Large intestine (tissue), 3 donors: ENCODE measurements around the gene SP140L. TPM values are rescaled to one million over a fixed set of nuclear protein-coding genes. Genes with fewer than 3 reads are reported as not detected.
"Not testable (repeated sequence)": the region's sequence is repeated elsewhere in the genome, so short reads cannot be mapped to it uniquely, and the experiment has no call there.

Experiments used
- DNase-seq, 2 donors: peaks; one replicate each; pipeline versions ENCODE4 v3.0.0 to v3.0.0-alpha.2; 2013
- H3K27ac ChIP-seq: one replicate; pipeline ENCODE4 v1.5.1; 2013; ENCODE audit warnings: low read length
- H3K27me3 ChIP-seq: 2 replicates; pipeline ENCODE4 v1.6.1; 2013; ENCODE audit warnings: low read length; ENCODE audit not compliant: control insufficient read depth, insufficient read depth
- H3K36me3 ChIP-seq: 2 replicates; pipeline ENCODE4 v1.6.1; 2013; ENCODE audit warnings: low read length; ENCODE audit not compliant: control insufficient read depth, insufficient read depth
- H3K4me1 ChIP-seq: one replicate; pipeline ENCODE4 v1.6.1; 2013; ENCODE audit warnings: low read length; ENCODE audit not compliant: control insufficient read depth, insufficient read depth
- H3K4me3 ChIP-seq: one replicate; pipeline ENCODE4 v1.5.1; 2013; ENCODE audit warnings: low read length
- H3K9me3 ChIP-seq: one replicate; pipeline ENCODE4 v1.6.1; 2013; ENCODE audit warnings: mild to moderate bottlenecking, low read depth, low read length, moderate library complexity; ENCODE audit not compliant: control insufficient read depth
- WGBS: methylation state at CpG from one replicate; pipeline ENCODE4 v1.1.5; 2013; ENCODE audit warnings: low lambda C conversion rate; ENCODE audit not compliant: insufficient coverage; 5-methylcytosine and 5-hydroxymethylcytosine counted together
- polyA plus RNA-seq: library from polyadenylated mRNA; unstranded; fragments of 120-200 nt; gene quantifications from one replicate; pipeline ENCODE4 v1.2.1, GENCODE V29; 2013

Gene SP140L
- polyA plus RNA-seq, 1 donor, result 20.4 TPM

DNA sequence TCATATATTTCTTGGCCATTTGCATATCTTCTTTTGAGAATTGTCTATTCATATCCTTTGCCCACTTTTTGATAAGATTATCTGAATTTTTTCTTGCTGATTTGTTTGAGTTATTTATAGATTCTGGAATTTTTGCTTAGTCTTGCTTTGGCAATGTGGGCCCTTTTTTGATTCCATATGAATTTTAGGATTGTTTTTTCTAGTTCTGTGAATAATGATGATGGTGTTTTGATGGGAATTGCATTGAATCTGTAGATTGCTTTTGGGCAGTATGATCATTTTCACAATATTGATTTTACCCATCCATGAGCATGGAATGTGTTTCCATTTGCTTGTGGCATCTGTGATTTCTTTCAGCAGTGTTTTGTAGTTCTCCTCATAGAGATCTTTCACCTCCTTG, 112.1 kb downstream of the SP140L start:
- DNase-seq, H3K27me3 ChIP-seq, H3K9me3 ChIP-seq, H3K4me3 ChIP-seq, H3K36me3 ChIP-seq, H3K4me1 ChIP-seq, H3K27ac ChIP-seq: not testable (repeated sequence)

DNA sequence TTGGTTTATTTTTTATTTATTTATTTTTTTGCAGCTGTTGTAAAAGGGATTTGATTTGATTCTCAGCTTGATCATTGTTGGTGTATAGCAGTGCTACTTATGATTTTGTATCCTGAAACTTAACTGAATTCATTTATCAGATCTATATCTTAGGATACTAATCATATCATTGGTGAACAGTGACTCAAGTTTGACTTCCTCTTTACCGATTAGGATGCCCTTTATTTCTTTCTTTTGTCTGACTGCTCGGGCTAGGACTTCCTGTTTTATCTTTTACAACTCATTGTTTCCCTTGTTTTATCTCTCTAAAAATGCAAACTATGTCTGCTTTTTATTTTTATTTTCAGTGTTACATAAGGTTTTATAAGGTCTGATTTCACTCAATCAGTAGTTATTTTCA, 112.6 kb downstream of the SP140L start:
- 100% methylated on average over 1 of the region's 2 CpGs for WGBS
- Histone ChIP-seq H3K9me3 (no peaks in the 10 kb centered on the region), H3K27me3 (no peaks in the 10 kb centered on the region), H3K4me3 (no peak overlapping the region), H3K4me1 (no peaks in the 10 kb centered on the region), H3K27ac (no peak overlapping the region), H3K36me3 (peaks cover 13% of the 10 kb centered on the region)
- no peak for DNase-seq

DNA sequence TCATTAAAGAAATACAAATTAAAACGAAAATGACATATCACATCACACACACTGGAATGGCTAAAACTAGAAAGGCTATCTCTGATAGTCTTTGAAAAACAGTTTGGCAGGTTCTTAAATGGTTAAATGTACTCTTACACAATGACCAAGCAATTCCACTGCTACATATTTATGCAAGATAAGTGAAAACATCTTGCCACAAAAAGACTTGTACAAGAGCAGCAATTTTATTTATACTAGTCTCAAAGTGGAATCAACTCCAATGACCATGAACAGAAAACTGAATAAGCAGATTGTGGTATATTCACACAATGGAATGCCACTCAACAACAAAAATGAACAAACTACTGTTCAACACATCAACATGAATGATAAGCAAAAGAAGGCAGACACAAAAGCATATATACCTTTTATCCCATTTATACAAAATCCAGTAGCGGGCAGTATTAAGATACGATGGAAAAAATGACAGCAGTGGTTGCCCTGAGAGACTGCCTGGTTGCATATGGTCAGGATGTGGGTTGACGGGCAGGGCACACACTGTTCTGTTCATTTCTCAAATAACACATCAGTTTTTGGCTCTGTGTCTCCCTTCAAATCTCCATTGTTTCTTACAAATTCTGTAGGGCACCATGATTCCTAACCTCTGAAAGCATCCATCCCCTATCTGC, 114.4 kb downstream of the SP140L start:
- no peak for DNase-seq
- no peak overlapping the region for H3K4me3 ChIP-seq
- H3K27me3 ChIP-seq, result no peaks in the 10 kb centered on the region
- no peaks in the 10 kb centered on the region for H3K4me1 ChIP-seq
- H3K27ac ChIP-seq, result no peak overlapping the region
- WGBS, result 100% methylated on average over 3 of the region's 4 CpGs
- H3K36me3 ChIP-seq, result peaks cover 23% of the 10 kb centered on the region
- H3K9me3 ChIP-seq, result no peaks in the 10 kb centered on the region

DNA sequence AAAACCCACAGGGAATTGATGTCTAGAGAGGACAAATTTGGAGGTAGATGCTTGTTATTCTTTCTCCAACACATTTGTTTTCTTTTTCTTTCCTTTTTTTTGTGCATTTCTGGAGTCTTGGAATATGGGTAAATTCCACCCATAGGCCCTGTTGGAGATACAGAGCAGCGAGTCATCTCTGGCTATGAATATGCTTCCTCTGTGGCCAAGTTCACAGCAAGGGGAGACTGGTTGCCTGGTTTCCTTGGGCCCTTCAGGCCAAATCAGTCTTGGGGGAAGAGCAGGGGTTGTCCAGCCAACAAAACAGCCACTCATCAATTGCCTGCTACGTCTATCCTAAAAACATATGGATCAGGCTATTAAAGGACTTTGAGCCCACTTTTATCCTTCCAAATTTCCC, 116.5 kb downstream of the SP140L start:
- H3K27me3 ChIP-seq, result no peaks in the 10 kb centered on the region
- H3K9me3 ChIP-seq, result no peaks in the 10 kb centered on the region
- no peak overlapping the region for H3K4me3 ChIP-seq
- peaks cover 42% of the 10 kb centered on the region for H3K36me3 ChIP-seq
- no CpG with 5 or more reads among the region's 2 CpGs for WGBS
- no peak overlapping the region for H3K27ac ChIP-seq
- H3K4me1 ChIP-seq, result no peaks in the 10 kb centered on the region
- no peak for DNase-seq

DNA sequence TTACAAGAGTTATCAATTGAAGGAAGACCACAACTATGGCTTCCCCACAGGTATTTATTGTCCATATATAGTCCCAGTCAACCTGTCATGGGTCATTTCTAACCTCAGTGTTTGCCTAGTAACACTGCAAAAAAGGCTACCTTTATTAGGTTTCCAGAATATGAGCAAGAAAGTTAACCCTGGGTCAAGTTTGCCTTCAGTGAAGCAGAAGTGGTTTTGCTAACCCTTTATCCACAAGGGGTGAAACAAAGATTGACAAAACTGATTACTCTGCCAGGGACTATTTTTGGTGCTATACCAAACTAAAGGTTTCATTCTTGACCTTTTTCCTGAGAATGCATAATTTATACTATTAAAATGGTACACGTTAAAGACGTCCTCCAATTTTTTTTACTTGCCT, 117.8 kb downstream of the SP140L start:
- no peak for DNase-seq
- H3K27ac ChIP-seq, result no peak overlapping the region
- peaks cover 55% of the 10 kb centered on the region for H3K36me3 ChIP-seq
- H3K9me3 ChIP-seq, result no peaks in the 10 kb centered on the region
- no peaks in the 10 kb centered on the region for H3K27me3 ChIP-seq
- H3K4me3 ChIP-seq, result no peak overlapping the region
- 93% methylated on average over 2 of the region's 2 CpGs for WGBS
- no peaks in the 10 kb centered on the region for H3K4me1 ChIP-seq

DNA sequence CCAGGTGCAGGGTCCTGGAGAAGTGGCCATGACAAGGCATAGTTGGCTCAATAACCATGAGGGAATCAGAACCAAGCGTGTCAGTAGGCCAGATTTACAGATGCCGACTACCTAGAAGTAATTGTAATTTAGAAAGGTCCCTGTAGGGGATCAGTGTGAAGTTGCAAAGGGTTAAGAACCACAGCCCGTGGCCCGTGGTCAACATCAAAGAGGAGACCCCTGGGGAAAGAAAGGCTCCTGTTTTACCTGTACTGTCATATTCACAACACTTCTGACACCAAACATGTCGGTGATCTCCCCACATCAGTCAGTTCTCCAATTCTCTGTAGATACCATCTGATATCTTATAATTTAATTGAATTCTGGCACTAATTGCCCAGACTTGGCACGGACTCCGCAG, 120.0 kb downstream of the SP140L start:
- no peaks in the 10 kb centered on the region for H3K4me1 ChIP-seq
- H3K27me3 ChIP-seq, result no peaks in the 10 kb centered on the region
- no CpG with 5 or more reads among the region's 7 CpGs for WGBS
- no peak for DNase-seq
- no peak overlapping the region for H3K27ac ChIP-seq
- H3K4me3 ChIP-seq, result no peak overlapping the region
- no peaks in the 10 kb centered on the region for H3K9me3 ChIP-seq
- H3K36me3 ChIP-seq, result peaks cover 58% of the 10 kb centered on the region

DNA sequence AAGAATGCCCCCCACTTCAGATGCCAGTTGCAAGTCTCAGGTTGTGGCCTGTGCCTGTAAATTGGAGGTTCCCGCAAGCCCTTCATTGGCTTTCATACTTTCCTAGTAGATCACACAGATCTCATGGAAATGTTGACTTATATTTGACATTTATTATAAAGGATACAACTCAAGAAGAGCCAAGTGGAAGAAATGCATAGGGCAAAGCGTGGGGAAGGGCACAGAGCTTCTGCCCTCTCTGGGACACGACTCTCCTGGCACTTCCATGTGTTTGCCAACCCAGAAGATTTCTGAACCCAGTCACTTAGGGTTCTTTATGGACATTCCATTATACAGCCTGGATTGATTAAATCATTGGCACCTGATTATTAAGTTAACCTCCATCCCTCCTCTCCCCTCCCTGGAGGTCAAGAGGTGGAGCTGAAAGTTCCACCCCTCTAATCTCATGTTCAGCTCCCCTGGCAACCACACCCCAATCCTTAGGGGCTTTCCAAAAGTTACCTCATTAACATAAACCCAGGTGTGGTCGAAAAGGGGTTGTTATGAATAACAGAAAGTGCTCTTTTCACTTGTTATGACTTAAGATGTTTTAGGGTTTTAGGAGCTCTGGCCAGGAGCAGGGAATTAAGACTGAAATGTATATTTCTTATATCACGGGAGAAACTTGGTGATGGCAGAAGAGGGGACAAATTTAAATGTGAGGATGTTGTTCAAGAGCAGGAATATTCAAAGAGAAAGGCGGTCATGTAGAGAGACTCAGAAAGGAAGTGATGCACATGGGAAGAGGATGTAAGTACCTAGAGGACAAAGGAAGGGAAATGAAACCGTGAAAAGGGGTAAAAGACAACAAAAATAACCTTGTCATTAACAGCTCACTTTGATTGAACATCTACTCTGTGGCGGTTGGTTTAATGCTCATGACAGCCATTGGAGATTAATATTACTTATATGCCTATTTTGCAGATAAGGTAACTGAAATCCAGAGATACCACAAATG, 120.8 kb downstream of the SP140L start:
- Histone ChIP-seq H3K27me3 (no peaks in the 10 kb centered on the region), H3K4me1 (no peaks in the 10 kb centered on the region), H3K36me3 (peaks cover 58% of the 10 kb centered on the region), H3K27ac (no peak overlapping the region), H3K4me3 (no peak overlapping the region), H3K9me3 (no peaks in the 10 kb centered on the region)
- 100% methylated on average over 3 of the region's 8 CpGs for WGBS
- no peak for DNase-seq

DNA sequence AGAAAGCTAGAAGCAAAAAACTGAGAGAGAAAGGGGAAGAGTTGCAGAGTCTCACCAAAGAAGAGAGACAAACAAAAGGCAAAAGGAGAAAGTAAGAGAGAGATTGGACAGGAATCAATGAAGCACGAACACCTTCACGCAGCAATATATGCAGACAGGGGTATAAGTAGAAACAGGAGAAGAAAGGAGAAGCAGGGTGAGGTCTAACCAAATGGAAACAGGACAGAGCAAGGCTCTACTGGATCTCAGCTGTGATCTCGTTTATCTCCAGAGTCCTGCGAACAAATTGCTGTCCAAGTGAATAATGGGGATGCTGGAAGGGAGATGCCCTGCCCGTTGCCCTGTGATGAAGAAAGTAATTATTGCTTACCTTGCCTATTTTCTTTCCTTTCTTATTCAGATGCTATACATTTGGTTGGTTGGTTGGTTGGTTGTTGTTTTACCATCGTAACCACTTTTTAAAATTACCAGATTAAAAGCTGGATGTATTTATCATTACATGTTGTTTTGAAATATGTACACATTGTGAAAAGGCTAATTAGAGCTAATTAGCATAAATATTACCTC, 123.0 kb downstream of the SP140L start:
- Histone ChIP-seq H3K27ac (no peak overlapping the region), H3K27me3 (no peaks in the 10 kb centered on the region), H3K9me3 (peaks cover 1% of the 10 kb centered on the region), H3K4me3 (no peak overlapping the region), H3K36me3 (peaks cover 50% of the 10 kb centered on the region), H3K4me1 (no peaks in the 10 kb centered on the region)
- DNase-seq, result no peak
- 100% methylated on average over 3 of the region's 6 CpGs for WGBS

DNA sequence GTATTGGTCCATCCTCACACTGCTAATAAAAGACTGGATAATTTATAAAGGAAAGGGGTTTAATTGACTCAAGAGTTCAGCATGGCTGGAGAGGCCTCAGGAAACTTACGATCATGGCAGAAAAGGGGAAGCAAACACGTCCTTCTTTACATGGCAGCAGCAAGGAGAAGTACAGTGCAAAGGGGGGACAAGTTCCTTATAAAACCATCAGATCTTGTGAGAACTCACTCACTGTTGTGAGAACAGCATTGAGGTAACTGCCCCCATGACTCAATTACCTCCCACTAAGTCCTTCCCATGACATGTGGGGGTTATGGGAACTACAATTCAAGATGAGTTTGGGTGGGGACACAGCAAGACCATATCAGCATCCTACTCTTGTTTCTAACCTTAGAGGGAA, 126.0 kb downstream of the SP140L start:
- WGBS, result no CpG with 5 or more reads among the region's 2 CpGs
- H3K9me3 ChIP-seq, result peaks cover 7% of the 10 kb centered on the region
- no peak for DNase-seq
- H3K4me3 ChIP-seq, result no peak overlapping the region
- H3K27me3 ChIP-seq, result no peaks in the 10 kb centered on the region
- no peaks in the 10 kb centered on the region for H3K4me1 ChIP-seq
- no peak overlapping the region for H3K27ac ChIP-seq
- peaks cover 39% of the 10 kb centered on the region for H3K36me3 ChIP-seq
